Upper lobe of left lung (tissue), 6 donors: ENCODE data around the gene HK1. TPM values are rescaled to one million over a fixed set of nuclear protein-coding genes. Genes with fewer than 3 reads are reported as not detected.

ENCODE experiments used
- ATAC-seq, 2 donors: fragments of 200-7000 bp; cut with Tn5 transposase; one replicate each; pipeline ENCODE4 v1.9.1; 2022; ENCODE audit warnings: mild to moderate bottlenecking in 2 of 2, moderate library complexity in 2 of 2; ENCODE audit not compliant: low FRiP score in 2 of 2
- DNase-seq, 2 donors: peaks; one replicate each; pipeline ENCODE4 v3.0.0-alpha.2; 2019 to 2020
- H3K27ac ChIP-seq, 4 donors: fragments of 200-600 bp; sonication (generic); one replicate each; pipeline ENCODE4 v1.5.1; 2016 to 2019
- H3K27me3 ChIP-seq, 4 donors: fragments of 200-600 bp; sonication (generic); one replicate each; pipeline ENCODE4 v1.5.1; 2017 to 2019
- H3K36me3 ChIP-seq, 4 donors: fragments of 200-600 bp; sonication (generic); one replicate each; pipeline ENCODE4 v1.5.1; 2016 to 2019
- H3K4me1 ChIP-seq, 4 donors: fragments of 200-600 bp; sonication (generic); one replicate each; pipeline ENCODE4 v1.5.1; 2018 to 2019
- H3K4me3 ChIP-seq, 4 donors: fragments of 200-600 bp; sonication (generic); one replicate each; pipeline ENCODE4 v1.5.1; 2017 to 2019; ENCODE audit warnings: mild to moderate bottlenecking in 2 of 4, moderate library complexity in 1 of 4
- H3K9me3 ChIP-seq, 4 donors: fragments of 200-600 bp; sonication (generic); one replicate each; pipeline ENCODE4 v1.5.1; 2018 to 2019
- CTCF ChIP-seq, 6 experiments: fragments of 450-650 bp in 4 of 6; fragments of 200-600 bp in 2 of 6; sonication (generic) in 2 of 6; IDR thresholded peaks; one replicate each; pipeline ENCODE4 v1.5.1; 2016 to 2019; ENCODE audit warnings: antibody characterized with exemption in 6 of 6
- EP300 ChIP-seq, 4 donors: sonication (generic); formaldehyde crosslinking; IDR thresholded peaks; one replicate each; pipeline ENCODE4 v1.5.1; 2017; ENCODE audit warnings: antibody characterized with exemption in 4 of 4, control low read depth in 2 of 4
- POLR2A ChIP-seq, 4 donors: fragments of 450-650 bp; IDR thresholded peaks; one replicate each; pipeline ENCODE4 v1.5.1; 2016 to 2017; ENCODE audit warnings: antibody characterized with exemption in 4 of 4, mild to moderate bottlenecking in 2 of 4
- POLR2AphosphoS5 ChIP-seq, 2 donors: sonication (generic); formaldehyde crosslinking; IDR thresholded peaks; one replicate each; pipeline ENCODE4 v1.5.1; 2017; ENCODE audit warnings: antibody characterized with exemption in 2 of 2
- WGBS, 2 donors: methylation state at CpG; one replicate each; pipeline ENCODE4 v1.1.5; 2017 to 2018; 5-methylcytosine and 5-hydroxymethylcytosine counted together
- total RNA-seq, 6 donors: library from RNA; depleted of rRNA in 4 of 6; stranded (reverse); fragments of >200 nt in 4 of 6; gene quantifications; one replicate each; pipeline versions ENCODE4 v1.1.0 to v1.2.1, GENCODE V29; 2016 to 2021
- donor health status: DM: no; HTN: no; CAD: no; lungs with moderate emphysema.
- donor health status: DM: no; HTN: yes; CAD: no; lungs with severe emphysema.

The HK1 gene
- total RNA-seq, 6 donors from 2014 or later: 60.8 to 98.5 (median 88.9) TPM

GRCh38 chr10:69360485-69361302 is 82.4 kb downstream of the HK1 start:
- Histone ChIP-seq H3K27ac (peak overlapping the region; percentile 59 to 82 (median 80)), H3K9me3 (no peaks in the 10 kb centered on the region), H3K4me1 (peaks cover 49 to 55% (median 50%) of the 10 kb centered on the region in 4 donors), H3K36me3 (peaks cover 0 to 36% (median 6%) of the 10 kb centered on the region in 4 donors), H3K4me3 (no peak overlapping the region), H3K27me3 (no peaks in the 10 kb centered on the region)
- ATAC-seq (peak; percentile 91 to 92), DNase-seq (peak in 1 of 2 donors; percentile 88)
- no peak for TF ChIP-seq POLR2A (IDR thresholded peaks at IDR 0.05)
- TF ChIP-seq CTCF (IDR thresholded peaks at IDR 0.05): no peak
- peak in 1 of 4 donors; percentile 65 for TF ChIP-seq EP300 (IDR thresholded peaks at IDR 0.05)
- TF ChIP-seq POLR2AphosphoS5 (IDR thresholded peaks at IDR 0.05): peak; percentile 23 to 66
- 35% methylated on average over 8 of the region's 8 CpGs; no CpG with 5 or more reads in 1 of the 2 donors for WGBS, 2 donors

GRCh38 chr10:69361303-69361614 is 83.0 kb downstream of the HK1 start:
- H3K36me3 ChIP-seq: peaks cover 0 to 42% (median 12%) of the 10 kb centered on the region in 4 donors
- no peak for TF ChIP-seq CTCF (IDR thresholded peaks at IDR 0.05)
- no peak for TF ChIP-seq EP300 (IDR thresholded peaks at IDR 0.05)
- TF ChIP-seq POLR2AphosphoS5 (IDR thresholded peaks at IDR 0.05): no peak
- no peak for TF ChIP-seq POLR2A (IDR thresholded peaks at IDR 0.05)
- H3K27me3 ChIP-seq: no peaks in the 10 kb centered on the region
- WGBS, 2 donors: 88 to 95% methylated on average over 2 of the region's 2 CpGs
- ATAC-seq (peak in 1 of 2 donors; percentile 5), DNase-seq (no peak)
- peaks cover 49 to 55% (median 50%) of the 10 kb centered on the region in 4 donors for H3K4me1 ChIP-seq
- H3K4me3 ChIP-seq: no peak overlapping the region
- peak overlapping the region; percentile 4 to 82 (median 80) for H3K27ac ChIP-seq
- no peaks in the 10 kb centered on the region for H3K9me3 ChIP-seq

DNA sequence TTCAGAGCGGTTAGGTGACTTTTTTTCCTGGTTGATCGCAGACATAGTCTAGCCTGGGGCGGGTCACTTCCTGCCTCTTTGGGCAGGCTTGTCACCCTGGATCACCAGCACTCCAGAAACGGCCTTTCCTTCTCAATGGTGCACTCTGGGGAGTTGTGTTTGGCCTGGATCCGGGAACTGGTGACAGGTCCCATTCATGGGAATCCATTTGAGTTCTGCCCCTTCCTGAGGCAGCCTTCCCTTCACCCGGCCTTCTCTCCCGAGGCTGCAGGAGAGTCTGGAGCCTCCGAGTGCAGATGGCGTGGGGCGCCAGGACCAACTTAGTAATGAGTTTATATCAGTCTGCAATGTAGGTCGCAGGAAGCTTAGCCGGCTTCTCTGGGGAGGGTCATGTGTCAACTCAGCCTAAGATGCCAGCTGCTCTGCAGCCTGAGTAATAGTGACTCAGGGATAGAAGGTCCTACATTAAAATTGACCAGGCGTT is 84.2 kb downstream of the HK1 start:
- Histone ChIP-seq H3K27me3 (no peaks in the 10 kb centered on the region), H3K9me3 (no peaks in the 10 kb centered on the region), H3K36me3 (peaks cover 0 to 54% (median 19%) of the 10 kb centered on the region in 4 donors), H3K4me3 (no peak overlapping the region), H3K4me1 (peaks cover 49 to 53% (median 50%) of the 10 kb centered on the region in 4 donors), H3K27ac (peak overlapping the region; percentile 25 to 80 (median 56))
- DNase-seq (peak in 1 of 2 donors; percentile 84), ATAC-seq (peak in 1 of 2 donors; percentile 44)
- WGBS, 2 donors: 51 to 55% methylated on average over 11 to 13 of the region's 13 CpGs
- TF ChIP-seq POLR2AphosphoS5 (IDR thresholded peaks at IDR 0.05) (peak in 1 of 2 donors; percentile 46), EP300 (IDR thresholded peaks at IDR 0.05) (no peak), CTCF (IDR thresholded peaks at IDR 0.05) (no peak)

DNA sequence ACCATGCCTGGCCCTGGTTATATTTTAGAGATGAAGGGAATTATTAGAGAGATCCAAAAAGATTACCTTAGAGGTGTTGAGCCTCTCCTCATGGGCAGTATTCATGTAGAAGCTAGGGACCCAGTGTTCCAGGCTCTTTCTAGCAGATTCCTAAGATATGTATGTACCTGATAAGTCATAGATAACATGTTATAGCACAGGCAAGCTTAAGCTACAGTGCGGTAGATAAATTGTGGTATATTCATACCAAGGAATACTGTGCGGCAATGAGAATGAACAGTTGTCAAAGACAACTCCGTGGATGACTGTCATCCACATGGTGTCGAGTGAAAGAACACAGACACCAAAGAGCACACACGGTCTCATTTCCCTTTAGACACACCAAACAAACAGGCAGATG is 85.4 kb downstream of the HK1 start:
- TF ChIP-seq CTCF (IDR thresholded peaks at IDR 0.05): no peak
- TF ChIP-seq POLR2A (IDR thresholded peaks at IDR 0.05): no peak
- no peak for TF ChIP-seq POLR2AphosphoS5 (IDR thresholded peaks at IDR 0.05)
- TF ChIP-seq EP300 (IDR thresholded peaks at IDR 0.05): no peak
- Histone ChIP-seq H3K4me3 (no peak overlapping the region), H3K4me1 (peaks cover 44 to 48% (median 47%) of the 10 kb centered on the region in 4 donors), H3K36me3 (peaks cover 0 to 64% (median 28%) of the 10 kb centered on the region in 4 donors), H3K27me3 (no peaks in the 10 kb centered on the region), H3K27ac (peak overlapping the region in 2 of 4 donors; percentile 60 to 80), H3K9me3 (no peaks in the 10 kb centered on the region)
- WGBS, 2 donors: 84 to 95% methylated on average over 5 of the region's 5 CpGs
- DNase-seq (no peak), ATAC-seq (no peak)
